SK-N-MC (cell line): Measurements from ENCODE around the gene AJAP1.

Experiments used
- EZH2 ChIP-seq: fragments of 200-600 bp; sonication (generic); IDR thresholded peaks from one replicate; pipeline ENCODE4 v1.6.1; 2017; ENCODE audit warnings: antibody characterized with exemption
- POLR2AphosphoS5 ChIP-seq: IDR thresholded peaks from 2 replicates; pipeline ENCODE4 v1.6.1; 2012; ENCODE audit warnings: mild to moderate bottlenecking, low read depth, low read length, borderline replicate concordance

- TF ChIP-seq EZH2 (no peak), POLR2AphosphoS5 (no peak)
Observed at GRCh38 chr1:4825800-4826450, 171.5 kb downstream of the AJAP1 start.
